OCI-LY3 (cell line): Measurements from ENCODE around the gene GAS2L3.

Experiments
- EZH2phosphoT487 ChIP-seq: fragments of 200-600 bp; shearing (Covaris generic); IDR thresholded peaks from 2 replicates; pipeline ENCODE4 v1.6.1; 2018; ENCODE audit warnings: antibody characterized with exemption, mixed run types, low read depth
- TF ChIP-seq, protein P1 (sequence below): fragments of 200-600, 300-600 bp; sonication (generic); IDR thresholded peaks from 2 replicates; pipeline ENCODE4 v1.5.1; 2014; ENCODE audit warnings: antibody characterized with exemption, low read length, low read depth

DNA sequence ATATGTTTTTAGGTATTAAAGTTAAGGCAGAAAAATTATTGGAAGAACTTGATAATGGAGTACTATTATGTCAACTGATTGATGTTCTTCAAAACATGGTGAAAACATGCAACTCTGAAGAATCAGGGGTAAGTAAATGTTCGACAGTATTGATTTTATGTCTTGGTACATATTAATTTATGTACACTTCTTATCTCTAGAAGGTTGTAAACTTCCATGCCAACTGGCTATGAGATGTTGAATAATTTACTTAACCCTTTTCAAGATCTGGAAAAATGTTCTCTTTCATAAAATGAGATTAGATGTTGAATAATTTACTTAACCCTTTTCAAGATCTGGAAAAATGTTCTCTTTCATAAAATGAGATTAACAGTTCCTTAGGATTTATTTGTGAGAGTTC, 28.1 kb downstream of the GAS2L3 start:
- TF ChIP-seq, protein P1, sequence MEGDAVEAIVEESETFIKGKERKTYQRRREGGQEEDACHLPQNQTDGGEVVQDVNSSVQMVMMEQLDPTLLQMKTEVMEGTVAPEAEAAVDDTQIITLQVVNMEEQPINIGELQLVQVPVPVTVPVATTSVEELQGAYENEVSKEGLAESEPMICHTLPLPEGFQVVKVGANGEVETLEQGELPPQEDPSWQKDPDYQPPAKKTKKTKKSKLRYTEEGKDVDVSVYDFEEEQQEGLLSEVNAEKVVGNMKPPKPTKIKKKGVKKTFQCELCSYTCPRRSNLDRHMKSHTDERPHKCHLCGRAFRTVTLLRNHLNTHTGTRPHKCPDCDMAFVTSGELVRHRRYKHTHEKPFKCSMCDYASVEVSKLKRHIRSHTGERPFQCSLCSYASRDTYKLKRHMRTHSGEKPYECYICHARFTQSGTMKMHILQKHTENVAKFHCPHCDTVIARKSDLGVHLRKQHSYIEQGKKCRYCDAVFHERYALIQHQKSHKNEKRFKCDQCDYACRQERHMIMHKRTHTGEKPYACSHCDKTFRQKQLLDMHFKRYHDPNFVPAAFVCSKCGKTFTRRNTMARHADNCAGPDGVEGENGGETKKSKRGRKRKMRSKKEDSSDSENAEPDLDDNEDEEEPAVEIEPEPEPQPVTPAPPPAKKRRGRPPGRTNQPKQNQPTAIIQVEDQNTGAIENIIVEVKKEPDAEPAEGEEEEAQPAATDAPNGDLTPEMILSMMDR, result no peak
- TF ChIP-seq EZH2phosphoT487, result no peak
